GM19438 (cell line): ENCODE data around the gene PARP16.
A peak's percentile ranks its signal among the peaks of the same experiment; 100 is the strongest.

Source experiments
- ATAC-seq: cut with Tn5 transposase; IDR thresholded peaks from one replicate; pipeline ENCODE4 v1.9.1; 2021; ENCODE audit warnings: low read depth; ENCODE audit not compliant: unreplicated experiment

The PARP16 gene, protein sequence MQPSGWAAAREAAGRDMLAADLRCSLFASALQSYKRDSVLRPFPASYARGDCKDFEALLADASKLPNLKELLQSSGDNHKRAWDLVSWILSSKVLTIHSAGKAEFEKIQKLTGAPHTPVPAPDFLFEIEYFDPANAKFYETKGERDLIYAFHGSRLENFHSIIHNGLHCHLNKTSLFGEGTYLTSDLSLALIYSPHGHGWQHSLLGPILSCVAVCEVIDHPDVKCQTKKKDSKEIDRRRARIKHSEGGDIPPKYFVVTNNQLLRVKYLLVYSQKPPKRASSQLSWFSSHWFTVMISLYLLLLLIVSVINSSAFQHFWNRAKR

DNA sequence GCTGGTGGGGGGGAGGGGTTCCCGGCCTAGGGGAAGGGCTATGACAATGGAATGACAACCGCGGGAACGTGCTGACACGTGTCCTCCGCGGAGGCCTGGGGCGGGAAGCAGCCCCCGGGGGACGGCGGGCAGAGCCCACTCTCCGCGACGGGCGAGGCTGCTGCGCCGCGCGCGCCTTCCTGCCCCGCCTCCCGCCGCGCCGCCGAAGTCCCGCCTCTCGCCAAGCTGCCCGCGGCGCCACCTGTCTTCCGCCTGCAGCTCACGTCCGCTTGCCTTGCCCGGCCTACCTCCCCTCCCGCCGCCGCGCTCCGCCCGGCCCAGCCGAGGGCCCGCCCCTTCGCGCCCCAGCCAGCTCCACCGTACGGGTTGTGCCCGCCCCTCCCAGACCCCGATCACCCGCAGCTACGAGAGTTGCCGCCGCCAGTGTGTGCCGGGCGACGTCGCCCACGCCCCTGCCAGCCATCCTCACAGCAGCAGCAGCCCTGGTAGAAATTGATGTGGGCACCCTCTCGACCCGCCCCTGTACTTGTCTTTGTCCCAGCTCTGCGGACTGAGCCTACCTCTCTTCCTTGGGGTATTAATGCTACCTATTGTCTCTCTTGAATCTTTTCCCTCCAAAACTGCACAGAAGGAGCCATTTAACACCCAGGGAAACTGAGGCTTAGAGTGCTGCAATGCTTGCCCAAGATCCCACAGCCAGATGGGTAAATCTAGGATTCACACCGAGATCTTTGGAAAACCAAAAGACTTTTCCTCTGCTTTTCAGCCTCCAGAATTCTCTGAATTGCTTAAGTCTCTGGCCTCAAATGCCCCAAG is at the start of gene PARP16:
PARP16 (minus strand) TSS at position 180 of the 816 bp plus-strand sequence. CDS start 457 bp downstream, outside the sequence.
- ATAC-seq, result peak; percentile 95

DNA sequence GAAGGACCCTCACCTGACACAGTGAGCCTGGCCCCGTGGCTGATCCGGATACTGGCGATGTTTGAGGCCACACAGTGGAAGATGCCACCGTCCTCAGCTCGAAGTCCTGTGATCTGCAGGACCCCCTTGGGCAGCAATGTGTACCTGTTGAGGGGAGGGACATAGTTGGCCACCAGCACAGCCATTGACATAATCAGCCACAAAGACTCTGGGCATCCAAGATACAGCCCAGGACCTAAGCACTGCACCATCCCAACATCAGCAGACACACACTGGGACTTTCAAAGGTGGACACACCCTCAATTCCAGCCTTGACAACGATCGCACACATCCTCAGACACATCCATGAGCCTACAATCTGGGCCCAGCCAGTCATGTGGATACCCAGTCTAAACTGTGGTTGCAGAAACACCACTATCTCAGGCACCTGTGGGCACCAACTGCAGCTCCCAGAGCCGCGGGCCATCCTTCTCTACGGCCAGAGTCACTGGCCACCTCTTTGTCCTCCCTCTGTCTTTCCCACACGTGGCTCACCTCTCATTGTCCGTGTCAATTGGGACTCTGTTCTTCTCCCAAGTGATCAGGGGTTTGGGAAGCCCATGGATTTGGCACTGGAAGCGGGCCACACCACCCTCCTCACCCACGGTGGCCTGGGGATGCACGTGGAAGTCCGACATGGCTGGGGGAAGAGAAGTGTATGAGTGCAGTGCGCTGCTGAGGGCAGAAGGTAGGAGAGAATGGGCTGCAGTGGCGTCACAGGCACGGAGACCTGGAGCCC is 48.8 kb upstream of the PARP16 start:
- no peak for ATAC-seq

DNA sequence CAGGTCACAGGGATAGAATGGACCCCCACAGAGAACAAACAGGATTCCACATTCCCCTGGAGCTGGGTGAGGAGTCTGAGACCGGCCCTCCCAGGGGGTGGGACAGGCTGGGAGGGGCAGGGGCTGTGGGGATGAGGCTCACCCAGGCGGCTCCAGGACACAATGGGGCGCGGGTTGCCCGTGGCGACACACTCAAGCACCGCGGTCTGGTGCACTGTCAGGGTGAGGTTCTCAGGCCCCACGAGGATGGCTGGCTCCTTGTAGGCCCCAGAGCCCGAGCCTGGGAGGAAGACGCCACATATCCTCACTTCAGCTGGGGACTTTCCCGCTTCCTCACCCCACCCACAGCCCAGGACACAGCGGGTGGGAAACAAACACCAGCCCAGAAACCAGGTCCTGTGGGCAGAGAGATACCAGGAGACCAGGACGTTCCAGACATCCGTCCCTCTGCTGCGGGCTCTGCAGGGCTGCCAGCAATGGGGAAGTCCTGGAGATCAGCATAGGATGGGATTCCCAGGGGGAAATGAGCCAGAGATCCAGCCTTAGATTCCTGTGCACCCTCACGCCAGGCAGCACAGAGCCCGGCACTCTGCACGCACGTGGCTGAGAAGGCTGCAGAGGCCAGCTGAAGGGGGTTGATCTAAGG is 48.0 kb upstream of the PARP16 start:
- ATAC-seq, result no peak

DNA sequence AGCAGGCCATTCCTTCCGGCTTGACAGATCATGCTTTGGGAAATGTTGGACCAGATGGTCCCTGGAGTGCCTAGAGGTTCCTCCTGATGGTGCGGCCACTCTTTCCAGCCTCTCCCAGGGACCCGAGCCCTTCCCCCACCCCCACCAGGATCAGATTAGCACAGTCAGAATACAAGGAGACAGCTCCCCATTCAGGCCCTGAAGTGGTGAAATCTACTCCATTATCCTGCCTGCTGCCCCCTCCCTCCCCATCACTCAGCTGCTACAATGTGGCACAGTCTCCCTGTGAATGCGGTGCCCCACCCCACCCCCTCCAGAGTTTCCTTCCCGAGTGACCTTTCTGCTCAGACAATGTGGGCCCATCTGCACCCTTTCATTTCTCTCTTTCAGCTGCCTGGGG is 47.2 kb upstream of the PARP16 start:
- no peak for ATAC-seq

DNA sequence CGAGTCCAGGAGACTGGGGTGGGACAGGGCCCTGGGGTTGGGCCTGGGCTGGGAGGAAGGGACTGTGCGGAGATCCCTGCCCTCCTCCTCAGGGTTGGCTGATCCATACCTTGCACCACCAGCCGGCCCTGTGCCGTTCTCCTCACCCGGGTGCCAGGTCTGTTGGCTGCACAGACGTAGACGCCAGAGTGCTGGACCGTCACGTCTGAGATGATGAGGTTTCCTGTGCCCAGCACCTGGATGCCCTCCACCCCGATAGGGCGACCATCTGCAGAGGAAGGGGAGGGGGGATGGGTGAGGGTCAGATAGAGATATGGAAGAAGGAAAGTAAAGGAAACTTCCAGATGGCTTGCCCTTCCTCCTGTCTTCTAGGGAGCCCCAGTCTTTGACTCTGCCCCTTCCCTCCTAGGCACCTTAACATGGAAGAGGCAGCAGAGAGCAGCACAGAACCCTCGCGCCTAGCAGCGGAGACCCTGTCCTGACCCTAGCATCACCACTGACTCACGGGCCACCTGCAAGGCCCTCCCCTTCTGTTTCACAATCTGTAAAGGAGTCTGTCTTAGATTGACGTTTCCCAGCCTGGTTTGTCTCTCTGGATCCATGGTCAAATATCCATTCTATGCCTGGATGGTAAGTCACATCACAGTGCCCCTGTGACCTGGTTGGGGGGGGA is 46.6 kb upstream of the PARP16 start:
- ATAC-seq, result no peak

DNA sequence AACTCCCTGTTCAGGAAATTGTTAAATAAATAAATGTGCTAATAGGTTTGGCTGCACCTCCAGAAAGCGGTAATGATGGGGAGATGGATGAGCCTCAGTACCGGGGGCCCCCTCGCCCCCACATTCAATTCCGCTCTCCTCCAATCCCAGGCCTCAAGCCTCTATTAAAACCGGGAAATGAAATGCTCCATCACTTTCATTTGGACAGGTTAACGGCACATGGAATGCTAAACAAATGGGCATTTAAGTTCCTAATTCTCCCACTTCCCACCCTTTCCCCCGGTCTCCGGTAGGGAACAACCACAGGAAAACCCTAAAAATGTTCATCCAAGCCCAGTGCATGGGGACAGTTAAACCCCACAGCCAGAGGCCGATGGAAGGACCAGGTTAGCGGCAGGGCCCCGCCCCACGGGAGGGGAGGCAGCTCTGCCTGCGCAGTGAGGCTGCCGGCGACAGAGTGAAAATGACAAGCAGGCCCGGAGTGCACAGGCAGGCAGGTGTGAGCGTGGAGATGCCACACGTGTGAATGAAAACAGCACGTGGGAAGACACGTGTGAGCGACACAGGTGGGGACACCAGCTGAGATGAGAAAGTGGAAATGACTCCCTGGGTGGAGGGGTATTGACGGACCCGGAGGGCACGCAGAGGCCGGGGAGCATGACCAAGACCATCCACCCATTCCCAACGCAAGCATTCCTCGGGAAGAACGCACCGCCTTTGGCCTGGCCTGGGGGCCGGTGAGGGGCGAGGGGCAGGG is 45.9 kb upstream of the PARP16 start:
- ATAC-seq, result no peak

DNA sequence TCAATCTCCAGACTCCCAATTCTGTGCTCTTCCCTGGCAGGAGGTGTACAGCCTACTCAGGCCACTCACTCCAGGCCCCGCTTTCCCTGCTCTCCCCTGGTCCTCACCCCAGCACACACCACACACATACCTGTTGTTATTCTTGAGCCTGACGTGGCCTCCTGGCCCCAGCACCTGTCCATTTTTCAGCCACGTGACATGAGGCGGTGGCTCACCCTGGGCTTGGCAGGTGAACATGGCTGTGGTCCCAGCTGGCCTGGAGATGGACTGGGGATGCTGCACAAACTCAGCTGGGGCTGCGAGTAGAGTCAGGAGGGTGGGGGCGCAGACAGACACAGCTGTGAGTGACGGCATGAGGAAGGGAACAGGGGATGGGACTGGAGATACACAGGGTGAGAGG is 45.1 kb upstream of the PARP16 start:
- ATAC-seq, result no peak

DNA sequence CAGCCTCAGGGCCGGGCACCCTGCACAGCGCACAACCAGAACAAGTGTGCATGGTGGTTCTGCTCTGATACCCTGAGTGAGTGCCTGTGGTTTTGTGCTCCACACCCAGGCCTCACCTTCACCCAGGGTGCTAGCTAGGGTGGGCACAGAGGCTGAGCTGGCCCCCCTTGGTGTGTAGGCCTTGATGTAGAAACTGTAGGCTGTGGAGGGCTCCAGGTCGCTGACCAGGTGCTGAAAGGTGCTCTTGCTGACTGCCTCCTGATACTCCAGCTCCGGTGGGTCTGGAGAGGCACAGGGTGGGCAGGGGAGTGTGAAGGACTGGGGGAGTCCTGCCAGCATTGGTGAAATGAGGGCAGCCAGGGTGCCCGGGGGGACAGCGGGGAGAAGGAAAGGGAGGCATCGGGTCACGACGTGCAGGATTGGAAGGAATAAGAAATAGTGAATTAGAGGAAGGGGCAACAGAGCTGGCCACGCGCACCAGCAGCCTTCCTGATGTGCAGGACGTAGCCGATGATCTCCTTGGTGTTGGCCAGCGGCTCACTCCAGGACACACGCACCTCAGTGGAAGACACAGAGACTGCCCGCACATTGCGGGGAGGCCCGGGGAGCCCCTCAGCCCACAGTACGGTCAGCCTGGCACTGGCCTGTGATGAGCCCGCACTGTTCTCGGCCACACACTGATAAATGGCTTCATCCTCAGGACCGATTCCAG is 44.4 kb upstream of the PARP16 start:
- ATAC-seq, result no peak

DNA sequence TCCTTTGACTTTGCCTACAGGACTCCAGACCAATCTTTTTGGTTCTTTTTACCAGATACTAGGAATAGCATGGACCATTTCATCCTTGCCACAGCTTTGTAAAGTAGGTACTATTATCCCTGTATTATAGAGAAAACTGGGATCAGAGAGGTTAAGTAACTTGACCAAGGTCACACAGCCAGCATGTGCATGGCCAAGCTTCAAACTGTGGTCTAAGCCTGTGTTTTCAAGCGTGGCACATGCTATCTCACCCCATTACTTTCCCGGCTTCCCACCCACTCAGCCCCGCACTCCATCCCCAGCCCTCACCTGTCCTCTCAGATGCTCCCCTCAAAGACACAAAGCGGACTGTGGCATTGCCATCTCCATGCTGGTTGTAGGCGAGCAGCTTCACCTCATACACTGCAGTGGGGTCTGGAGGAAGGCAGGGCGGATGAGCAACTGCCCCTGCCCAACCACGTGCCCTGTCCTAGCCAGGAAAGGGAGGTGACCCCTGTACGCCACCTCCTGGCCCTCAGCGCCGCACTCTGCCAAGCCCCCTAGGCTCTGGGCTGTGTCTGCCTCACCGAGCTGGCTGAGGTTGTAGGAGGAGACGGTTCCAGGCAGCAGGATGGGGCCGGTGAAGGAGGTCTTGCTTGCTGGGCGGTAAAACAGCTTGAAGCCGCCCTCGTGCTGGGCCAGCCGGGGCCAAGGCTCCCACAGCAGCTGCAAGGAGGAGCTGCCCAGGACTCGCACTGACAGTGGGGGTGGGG is 43.5 kb upstream of the PARP16 start:
- no peak for ATAC-seq

DNA sequence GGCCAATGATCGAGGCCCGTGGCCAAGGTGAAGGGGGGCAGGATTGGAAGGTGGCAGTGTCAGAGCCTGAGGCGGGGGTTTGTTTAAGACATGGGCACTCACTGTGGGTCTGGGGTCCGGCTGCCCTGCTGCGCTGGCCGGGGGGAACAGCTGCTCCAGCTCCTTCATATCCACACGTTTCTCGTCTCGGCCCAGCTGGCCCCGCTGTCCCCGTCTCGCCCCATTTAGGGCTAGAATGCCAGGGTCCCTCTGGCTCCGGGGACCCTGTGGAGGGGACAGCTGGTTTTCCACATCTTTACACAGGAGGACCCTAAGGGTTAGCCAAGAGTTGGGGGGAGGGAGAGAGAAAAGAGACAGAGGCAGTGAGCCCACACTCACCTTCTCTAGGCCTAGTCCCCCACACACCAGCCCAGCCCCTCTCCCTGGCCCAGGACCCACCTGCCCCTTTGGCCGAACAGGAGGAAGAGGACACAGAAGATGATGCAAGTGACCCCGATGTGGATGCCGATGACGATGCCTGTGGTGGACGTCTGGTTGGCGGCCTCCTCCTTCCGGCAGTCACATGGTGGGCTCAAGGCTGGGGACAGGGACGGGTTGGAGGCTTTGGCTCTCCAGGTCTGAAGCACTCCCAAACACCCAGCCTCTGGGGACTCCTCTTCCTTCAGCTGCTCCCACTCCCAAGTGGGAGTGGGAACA is 42.8 kb upstream of the PARP16 start:
- no peak for ATAC-seq

DNA sequence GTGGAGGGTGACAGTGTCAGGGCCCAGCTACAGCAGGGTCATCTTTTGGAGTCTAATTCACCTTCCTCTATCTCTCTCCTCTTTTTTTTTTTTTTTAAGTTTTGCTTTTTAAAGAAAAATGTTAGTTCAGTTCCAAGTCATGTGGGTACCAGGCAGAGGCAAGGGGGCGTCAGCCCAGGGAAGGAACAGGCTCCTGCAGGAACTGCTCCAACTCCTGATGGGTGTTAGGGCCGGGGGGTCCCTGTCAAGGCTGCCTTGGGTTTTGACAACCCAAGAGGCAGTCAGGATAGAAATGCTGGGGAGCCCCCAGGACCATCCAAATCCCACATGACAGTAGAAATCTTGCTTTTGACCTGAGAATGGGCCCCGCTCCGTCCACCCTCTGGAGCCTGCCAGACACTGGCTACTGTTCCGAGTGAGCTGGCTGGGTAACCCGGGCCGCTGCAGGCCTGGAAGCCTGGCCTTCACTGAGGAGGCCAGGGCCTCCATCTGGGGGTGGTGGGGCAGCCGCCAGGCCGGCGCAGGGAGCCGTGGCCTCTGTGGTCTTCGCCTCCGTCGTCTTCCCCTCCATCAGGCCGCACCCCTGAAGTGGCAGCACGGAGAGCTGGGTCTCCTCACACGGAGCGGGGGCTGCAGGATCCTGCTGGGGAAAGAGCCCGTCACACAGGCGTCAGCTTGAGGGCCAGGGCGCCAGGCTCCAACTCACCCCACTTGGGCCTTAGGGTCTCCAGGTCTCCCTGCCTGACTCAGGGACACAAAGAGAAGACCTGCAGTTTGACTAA is 42.0 kb upstream of the PARP16 start:
- ATAC-seq, result no peak

DNA sequence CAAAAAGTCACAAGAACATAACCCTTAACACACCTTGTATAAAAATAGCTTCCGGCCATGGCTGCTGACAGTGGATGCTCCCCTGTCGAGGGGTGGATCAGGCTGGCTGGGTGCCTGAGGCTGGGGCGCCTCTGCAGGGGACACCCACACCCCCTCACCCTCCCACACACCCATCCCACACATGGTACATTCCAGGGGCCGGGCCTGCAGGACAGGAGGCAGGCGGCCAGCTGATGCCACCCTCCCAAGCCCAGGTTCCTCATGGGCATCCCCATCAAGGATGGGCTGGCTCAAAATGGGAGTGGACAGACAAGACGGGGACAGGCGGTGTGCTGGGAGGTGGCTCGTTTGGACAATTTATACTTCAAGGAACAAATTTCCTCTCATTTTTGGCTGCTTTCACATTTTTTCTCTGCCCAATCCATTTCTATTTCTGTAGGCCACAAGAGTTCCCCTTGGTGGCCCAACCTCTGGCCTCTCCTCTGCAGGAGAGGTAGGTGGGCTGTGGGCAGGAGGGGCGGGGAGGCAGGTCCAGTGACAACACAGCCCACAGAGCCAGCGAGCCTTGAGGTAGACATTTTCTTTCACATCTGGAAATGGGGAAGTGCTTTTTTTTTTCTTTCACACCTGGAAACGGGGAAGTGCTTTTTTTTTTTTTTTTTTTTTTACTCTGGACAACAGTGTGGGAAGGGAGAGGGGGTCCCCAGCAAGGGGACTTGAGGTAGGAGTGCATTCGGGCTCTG is 41.1 kb upstream of the PARP16 start:
- ATAC-seq, result no peak

DNA sequence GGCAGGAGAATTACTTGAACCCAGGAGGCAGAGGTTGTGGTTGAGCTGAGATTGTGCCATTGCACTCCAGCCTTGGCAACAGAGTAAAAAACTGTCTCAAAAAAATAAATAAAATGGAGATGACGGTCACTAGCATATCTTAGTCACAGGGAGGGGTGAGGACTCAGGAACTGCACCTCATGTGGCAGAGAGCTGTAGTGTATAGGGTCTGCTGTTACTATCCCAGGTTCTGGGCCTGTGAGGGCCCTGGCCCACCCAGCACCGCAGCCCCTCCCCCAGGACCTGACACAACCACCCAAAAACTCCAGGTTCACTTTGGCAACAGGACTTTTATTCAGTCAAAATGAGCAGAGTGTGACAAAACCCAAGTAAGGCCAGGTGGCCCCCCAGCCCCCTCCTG is 40.1 kb upstream of the PARP16 start:
- ATAC-seq, result no peak

DNA sequence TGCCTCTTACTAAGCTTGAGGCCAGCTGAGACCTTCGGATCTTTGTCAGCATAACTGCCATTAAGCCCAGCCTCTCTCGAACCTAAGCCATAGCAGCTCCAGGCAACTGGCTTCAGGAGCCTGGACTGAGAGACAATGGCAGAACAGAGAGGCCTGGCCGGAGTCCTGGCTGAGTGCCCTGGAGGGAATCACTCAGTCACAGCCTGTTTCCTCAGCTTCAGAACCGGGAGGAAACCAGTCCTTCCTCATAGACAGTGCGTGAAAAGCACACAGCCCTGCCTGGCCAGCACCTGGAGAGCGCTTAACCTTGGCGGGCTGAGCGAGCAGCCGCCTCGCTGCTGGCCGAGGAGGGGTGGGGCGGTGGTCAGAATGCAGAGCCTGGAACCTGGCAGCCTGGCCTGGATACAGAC is 39.4 kb upstream of the PARP16 start:
- no peak for ATAC-seq

DNA sequence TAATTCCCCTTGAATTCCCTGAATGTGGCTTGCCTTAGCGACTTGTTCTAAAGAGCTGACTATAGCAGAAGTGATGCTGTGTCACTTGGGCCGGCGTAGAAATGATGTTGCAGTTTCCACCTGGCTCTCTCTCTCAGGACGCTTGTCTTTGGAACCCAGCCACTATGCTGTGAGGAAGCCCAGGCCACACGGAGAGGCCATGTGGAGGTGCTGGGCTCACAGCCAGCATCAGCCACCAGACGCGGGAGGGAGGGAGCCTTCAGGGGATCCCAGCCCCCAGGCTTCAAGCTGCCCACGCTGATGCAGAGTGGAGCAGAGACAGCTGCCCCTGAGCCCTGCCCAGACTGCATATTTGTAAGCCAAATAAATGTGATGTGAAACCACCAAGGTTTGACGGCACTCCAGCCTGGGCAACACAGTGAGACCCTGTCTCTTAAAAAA is 36.4 kb upstream of the PARP16 start:
- ATAC-seq, result no peak

DNA sequence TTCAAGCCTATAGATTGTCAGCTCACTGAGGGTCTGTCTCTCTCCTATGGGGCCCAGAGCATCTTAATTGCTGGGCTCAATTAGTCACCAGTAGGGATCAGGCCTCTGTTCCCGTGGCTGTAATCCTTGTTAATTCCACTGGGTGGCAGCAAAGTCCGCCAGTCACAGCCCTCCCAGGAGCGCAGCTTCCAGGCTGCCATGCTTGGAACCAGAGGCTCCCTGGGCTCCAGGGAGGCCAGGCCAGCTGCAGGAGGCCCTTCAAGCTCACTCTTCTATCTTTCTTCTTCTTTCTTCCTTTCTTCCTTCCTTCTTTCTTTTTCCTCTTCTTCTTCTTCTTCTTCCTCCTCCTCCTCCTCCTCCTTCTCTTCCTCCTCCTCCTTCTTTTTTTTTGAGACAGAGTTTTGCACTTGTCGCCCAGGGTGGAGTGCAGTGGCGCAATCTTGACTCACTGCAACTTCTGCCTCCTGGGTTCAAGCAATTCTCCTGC is 32.2 kb upstream of the PARP16 start:
- no peak for ATAC-seq
